Right ventricle myocardium superior (tissue), 1 donor: Measurements from ENCODE around the gene MBIP. TPM values are rescaled to one million over a fixed set of nuclear protein-coding genes. Genes with fewer than 3 reads are reported as not detected.

Experiments used
- ATAC-seq: fragments of 200-7000 bp; cut with Tn5 transposase; one replicate; pipeline ENCODE4 v1.9.1; 2020; ENCODE audit warnings: mild to moderate bottlenecking; ENCODE audit not compliant: poor library complexity
- DNase-seq: peaks from one replicate; pipeline ENCODE4 v3.0.0-alpha.2; 2020
- intact Hi-C: fragments of 100-400 bp; cut with DNase I; formaldehyde crosslinking; loops from one replicate; pipeline ENCODE4 v1.11.2; 2022
- total RNA-seq: library from RNA; stranded (reverse); fragmentation: NEBNext Ultra II Directional; extraction: Animal tissue kit (Norgen Biotek cat#: 25700); gene quantifications from one replicate; pipeline ENCODE4 v1.2.1, GENCODE V29; 2021
- donor health status: DM: no; HTN: yes; CAD: no; lungs with severe emphysema.

MBIP gene
- total RNA-seq, 1 donor from 2014 or later, result 8.0 TPM

DNA sequence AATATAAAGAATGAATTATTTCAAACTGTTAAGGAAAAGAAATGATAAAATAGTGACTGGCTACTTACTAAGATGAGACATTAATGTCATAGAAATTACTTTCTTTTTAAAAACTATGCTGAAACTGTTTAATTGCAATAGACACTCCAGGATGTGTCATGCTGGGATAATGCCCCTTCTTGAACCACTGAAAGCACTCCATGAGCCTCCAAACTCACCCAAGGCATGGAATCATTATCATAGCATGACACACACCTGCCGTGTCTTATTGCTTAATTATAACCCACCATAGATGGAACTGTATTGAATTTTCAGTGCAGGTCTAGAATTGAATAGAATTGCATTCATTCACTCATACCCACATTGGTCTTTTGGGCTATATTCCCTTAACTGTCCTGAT is 4.3 kb downstream of the MBIP start:
- ATAC-seq (no peak), DNase-seq (no peak)
- intact Hi-C loops, result no loop called here

DNA sequence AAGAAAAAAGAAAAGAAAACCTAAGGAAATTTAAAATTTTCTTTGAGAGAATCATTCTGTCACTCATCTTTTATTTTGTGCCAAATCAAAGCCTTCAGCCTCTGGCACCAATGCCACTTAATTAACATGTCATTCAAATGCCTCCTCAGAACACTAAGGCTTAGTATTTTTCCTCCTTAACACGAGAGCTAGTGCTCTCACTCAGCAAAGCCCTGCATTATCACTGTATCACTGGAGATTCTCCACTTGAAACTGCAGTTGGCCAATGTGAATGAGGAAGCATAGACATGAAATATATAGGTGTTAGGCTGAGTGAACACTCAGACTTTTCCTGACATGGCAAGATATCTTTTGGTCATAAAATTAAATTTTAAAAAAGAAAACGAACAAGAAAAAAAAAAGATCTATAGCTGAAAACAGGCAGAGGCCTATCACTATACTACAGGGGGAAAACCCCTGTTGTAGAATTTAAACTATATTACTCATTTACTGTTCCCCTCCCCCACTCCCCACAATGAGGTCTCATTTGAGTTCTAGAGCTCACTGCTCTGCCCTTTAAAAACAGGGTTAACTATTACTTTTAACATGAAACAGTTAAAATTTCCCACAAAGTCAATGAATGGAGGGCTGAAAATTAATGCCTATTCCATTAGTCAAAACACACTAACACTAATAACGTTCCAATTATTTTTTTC is 5.1 kb downstream of the MBIP start:
- intact Hi-C loops, result no loop called here
- ATAC-seq (no peak), DNase-seq (no peak)

DNA sequence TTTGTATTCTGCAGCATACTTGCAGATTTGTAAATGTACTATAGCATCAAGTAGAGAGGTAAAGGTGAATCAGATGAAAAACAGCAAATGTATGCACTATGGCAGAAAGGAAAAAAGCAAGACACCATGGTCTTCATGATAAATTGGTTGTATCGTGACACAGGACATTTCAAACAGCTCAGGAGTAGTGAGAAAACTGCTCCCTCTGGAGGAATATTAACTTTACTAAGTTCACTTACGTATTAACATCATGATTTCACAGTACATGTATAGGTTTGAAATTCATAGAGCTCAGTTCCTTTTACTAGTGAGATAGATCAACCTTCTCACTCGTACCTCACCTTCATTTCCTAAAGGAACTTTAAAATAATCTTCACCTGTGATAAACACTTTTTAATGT is 6.5 kb downstream of the MBIP start:
- DNase-seq, result no peak
- intact Hi-C loops, result no loop called here
- no peak for ATAC-seq

DNA sequence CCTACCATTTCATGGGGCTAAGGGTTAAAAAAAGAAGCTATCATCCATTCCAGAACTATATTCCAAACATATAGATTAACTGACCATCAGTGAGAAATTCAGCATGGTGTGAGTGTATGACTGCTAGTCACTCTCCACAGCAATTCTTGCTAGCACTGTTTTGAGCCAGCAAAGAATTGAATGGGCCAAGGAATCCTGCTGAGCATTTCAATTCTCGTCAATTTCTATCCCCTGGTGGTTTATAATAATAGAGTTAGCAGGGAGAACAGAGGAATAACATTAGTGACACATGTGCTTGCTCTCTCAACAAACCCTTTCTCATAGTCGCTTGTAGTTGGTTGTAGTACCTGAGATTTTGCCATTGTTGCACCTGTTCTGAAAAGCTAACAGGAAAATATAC is 7.2 kb downstream of the MBIP start:
- DNase-seq, result no peak
- intact Hi-C loops, result no loop called here
- ATAC-seq, result no peak

DNA sequence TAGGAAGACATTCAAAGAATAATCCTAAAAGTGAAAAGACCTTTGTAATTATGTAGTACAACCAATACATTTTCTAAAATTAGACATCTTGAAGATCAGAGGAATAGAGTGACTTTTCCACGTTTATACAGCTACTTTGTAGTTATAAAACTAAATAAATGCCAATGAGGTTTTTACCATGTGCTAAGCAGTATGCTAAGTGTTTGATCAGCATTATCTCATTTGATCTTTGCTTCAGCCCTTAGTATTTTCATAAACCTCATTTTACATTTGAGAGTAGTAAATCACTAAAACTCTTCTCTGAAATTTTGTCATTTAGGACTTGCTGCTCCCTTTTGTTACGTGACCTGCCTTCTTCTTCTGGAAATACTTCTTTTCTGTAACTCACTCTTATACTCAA is 13.6 kb downstream of the MBIP start:
- intact Hi-C loops, result no loop called here
- no peak for DNase-seq
- no peak for ATAC-seq

DNA sequence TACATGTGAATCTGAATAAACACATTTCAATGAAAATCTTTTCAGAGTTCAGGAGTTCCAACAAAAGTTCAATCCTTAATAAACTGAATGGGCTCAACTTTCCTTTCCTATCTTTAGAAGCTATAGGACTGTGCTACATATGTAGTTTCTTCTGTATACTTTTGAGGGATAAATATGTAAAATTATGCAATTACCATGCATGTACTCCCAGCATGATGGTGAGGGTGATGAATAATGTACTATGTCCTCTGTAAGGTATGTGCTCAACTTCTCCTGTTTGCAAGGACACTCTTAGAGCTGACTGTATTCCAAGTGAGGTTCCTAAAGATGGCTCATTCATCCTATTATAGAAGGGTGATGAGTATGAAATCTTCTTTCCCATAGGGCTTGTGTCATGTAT is 15.5 kb downstream of the MBIP start:
- intact Hi-C loops, result no loop called here
- DNase-seq (no peak), ATAC-seq (no peak)

DNA sequence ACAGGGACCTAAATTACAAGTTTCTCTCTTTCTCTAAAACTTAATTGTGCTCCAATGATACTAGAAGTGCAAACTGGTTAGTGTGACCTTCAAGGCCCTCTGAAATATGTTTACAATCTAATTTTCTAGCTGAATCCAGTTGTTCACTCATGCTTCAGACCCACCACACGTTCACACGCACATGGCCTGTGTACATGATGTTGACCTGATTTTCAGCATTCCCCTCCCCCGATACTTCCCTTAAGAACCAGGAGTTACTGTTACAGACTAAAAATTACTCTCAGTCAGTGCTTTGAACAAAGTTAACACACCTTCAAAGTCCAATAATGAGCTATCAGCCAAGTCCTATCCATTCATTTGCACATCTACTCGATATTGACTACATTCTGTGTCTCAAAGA is 16.5 kb downstream of the MBIP start:
- DNase-seq (no peak), ATAC-seq (no peak)
- intact Hi-C loops, result no loop called here

DNA sequence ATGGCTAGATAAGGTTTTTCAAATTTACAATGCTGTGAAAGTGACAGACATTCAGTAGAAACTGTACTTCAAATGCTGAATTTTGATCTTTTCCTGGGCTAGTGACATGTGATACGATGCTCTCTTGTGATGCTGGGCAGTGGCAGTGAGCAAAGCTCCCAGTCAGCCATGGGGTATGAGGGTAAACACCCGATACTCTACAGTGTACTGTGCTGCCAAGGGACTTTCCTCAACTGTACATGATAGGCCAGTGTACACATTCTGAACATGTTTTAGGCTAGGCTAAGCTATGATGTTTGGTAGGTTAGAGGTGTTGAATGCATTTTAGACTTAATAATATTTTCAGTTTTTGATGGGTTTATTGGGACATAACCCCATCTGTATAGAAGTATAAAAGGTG is 17.6 kb downstream of the MBIP start:
- no peak for DNase-seq
- intact Hi-C loops, result no loop called here
- no peak for ATAC-seq

DNA sequence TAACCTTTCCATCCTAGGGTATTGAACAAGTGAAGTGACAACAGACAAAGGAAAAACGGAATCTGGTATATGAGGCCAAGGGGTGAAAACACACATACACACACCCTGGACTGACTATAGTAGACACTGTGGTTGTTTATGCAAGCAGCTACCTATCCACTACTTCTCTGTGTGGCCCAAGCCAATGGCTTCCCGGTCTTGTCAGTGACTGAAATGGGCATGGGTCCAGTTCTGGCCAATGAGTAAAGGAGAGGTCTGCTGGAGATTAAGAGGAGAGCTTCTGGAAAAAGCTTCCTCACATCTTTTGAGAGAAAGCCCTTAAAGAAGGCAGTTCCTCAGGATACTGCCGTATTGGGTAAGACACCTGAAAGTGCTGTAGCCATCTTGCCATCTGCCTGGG is 19.3 kb downstream of the MBIP start:
- DNase-seq, result no peak
- intact Hi-C loops, result no loop called here
- no peak for ATAC-seq

DNA sequence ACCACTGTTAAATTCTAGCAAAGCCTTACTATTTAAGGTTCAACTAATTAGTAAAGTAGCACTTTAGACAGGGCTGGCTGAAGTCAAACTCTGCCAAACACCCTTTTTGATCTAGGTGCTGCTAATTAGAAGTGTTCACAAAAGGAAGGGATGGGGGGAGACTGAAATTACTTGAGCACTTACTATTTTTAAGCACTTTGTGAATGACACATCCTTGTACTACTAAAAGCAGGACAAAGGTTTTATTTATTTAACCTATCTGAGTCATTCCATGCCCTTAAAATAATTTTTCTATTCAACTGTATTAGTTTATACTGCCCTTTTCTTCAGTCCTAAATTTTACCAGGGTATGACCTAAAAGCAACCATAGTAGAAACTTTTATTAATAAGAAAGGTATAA is 20.1 kb downstream of the MBIP start:
- ATAC-seq, result no peak

DNA sequence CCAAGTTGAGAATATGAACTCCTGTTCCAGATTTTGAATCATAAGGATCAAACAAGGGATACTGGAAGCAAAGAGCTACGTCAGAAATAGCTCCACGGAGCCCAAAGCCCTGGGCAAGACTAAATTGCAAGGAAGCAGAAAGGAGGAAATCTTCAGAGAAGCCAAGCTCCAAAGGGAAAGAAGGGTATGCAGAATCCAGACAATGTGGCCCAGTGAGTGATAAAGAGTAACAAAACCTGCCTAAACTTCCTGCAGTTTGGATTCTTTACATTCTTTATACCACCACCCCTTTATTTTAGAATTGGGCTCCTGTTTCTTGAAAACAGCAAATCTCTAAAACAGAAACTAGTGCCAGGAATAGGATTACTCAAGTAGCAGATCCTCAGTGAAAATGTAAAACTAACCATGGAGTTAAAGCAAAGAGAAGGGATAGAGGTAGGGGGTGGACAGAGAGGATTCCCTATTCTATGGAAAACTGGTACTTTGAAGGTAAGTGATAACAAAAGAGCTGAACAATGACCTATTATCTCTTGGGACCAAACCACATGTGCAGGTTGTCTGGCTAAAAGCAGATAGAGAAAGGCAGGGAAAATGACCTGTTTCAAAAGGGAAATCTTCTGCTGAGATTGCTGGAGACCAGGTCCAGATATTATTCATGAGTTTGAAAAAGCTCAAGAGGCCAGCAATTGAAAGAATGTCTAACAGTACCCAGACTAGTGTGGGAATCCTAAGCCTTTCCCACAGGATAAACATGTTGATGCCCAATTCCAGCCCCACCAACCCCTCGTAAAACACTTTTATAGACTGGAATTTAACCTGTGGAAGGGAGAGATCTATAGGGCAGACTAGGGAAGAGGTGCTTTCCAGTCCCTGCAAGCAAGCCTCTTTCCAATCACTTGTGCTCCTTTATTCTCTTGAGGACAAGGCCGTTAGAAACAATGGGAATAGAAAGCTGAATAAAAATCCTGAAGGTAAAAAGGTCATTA is 24.5 kb downstream of the MBIP start:
- ATAC-seq (no peak), DNase-seq (no peak)
- intact Hi-C loops, result no loop called here

More for the DNA sequence above, 20.1 kb downstream of the MBIP start:
- intact Hi-C loops, result no loop called here
- DNase-seq, result no peak

DNA sequence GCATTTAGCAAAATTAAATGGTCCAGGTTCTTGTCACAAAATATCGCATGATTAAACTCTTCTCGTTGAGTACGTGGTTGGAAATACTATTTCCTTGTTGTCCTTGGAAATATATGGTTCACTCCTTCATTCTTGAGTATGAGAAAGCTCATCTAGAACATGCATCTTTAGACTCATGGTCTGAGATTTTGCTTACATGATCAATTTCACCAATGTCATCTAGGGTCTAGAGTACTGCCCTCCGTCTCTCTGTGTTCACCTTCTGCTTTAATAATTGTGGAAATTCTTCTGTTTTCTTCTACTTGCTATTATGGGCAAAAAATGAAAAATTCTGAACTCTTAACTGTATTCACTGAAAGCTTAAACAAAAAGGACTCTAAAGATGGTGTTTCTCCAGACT is 25.9 kb downstream of the MBIP start:
- intact Hi-C loops, result no loop called here
- ATAC-seq (no peak), DNase-seq (no peak)

DNA sequence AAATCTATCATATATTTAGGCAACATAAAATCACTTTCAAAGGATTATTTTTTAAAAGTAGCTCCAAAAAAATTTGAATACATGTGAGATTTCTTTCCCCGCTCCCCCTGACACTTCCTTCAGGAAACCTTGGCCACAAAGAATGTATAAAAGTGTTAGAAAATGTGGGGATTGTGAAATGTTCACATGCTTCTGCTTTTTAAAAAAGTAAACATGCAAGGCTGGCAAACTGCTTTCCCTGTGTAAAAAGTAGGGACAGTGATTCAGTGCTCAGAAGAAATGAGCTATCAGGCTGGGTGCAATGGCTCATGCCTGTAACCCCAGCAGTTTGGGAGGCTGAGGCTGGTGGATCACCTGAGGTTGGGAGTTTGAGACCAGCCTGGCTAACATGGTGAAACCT is 26.6 kb downstream of the MBIP start:
- intact Hi-C loops, result no loop called here
- ATAC-seq, result no peak
- no peak for DNase-seq

DNA sequence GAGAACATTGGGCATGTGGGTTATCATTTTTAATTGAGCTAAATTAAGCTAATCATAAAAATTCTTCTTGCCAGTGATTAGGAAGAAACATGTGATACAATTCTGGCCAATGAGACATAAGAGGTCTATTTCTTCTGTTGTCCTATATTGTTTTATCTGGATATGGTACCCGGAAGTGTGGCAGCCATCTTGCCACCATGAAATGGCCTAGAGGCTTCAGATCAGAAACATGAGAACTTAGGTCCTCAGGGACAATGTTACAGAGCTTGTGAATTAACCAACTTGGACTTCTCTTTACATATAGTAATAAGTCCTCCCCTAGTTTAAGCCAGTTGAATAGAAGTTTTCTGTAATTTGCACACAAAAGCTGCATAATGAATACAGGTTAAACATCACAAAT is 30.5 kb downstream of the MBIP start:
- no peak for ATAC-seq
- no peak for DNase-seq
- intact Hi-C loops, result no loop called here

DNA sequence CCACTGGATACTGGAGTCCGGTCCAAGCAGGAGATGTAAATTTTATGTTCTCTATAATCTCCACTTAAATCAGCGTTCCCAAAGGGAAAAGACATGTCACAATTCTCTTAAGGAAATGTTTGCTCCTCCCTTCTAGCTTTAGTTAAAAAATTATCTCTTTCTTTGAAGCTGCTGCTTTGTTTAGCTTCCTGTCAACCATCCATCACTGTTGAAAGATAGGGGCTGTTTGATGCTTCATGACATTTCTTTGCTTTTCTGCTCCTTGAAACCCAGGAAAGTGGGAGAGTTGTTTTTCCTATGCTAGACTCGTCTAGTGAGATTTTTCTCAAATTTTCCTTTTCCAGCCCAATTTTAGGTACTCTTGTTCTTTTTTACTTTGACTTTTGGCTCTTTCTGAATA is 31.9 kb downstream of the MBIP start:
- DNase-seq (no peak), ATAC-seq (no peak)
- intact Hi-C loops, result no loop called here

DNA sequence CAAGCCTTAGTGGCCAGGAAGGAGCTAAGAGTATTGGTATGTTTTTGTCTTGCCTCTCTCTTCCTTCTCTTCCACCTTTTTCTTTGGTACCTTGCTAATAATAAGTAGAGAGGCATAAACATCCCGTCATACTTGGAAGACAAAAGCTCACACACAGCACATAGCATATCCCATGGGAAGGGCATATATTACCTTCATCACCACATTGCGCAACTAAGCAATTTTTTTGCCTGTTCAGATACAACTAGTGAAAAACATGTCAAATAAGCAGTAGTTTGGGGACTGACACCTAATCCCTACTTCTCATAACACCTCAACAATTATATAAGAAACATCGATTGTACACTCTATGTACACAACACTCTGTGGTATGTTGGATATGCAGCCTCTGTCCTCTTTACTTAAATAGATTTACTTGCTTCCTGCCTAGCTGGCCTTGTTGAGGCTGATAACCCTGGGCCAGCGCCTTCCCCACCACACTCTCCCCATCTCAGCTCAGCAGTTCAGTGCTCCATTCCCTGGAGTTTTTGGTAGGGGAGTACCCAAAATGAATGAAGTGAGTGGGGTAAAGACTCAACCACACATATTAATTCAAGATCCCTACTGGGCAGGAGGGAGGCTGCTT is 35.4 kb downstream of the MBIP start:
- intact Hi-C loops, result no loop called here
- DNase-seq (no peak), ATAC-seq (no peak)

DNA sequence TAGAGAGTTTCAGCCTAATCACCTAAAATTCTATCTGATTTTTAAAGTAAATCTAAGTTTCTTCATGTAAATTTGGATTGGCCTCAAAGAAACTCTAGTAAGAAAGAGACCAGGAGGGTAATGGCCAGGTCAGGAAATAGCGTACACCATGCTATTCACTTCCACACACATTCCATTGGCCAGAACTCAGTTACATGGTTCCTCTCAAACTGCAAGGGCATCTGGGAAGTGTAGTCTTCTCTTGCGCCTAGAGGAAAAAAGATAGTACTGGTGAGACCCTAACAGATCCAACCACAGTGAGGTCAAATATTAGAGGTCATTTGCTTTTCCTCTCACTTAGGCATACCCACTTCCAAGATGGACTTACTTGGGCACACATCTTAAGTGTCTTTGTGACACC is 39.1 kb downstream of the MBIP start:
- no peak for ATAC-seq
- no peak for DNase-seq
- intact Hi-C loops, result no loop called here

DNA sequence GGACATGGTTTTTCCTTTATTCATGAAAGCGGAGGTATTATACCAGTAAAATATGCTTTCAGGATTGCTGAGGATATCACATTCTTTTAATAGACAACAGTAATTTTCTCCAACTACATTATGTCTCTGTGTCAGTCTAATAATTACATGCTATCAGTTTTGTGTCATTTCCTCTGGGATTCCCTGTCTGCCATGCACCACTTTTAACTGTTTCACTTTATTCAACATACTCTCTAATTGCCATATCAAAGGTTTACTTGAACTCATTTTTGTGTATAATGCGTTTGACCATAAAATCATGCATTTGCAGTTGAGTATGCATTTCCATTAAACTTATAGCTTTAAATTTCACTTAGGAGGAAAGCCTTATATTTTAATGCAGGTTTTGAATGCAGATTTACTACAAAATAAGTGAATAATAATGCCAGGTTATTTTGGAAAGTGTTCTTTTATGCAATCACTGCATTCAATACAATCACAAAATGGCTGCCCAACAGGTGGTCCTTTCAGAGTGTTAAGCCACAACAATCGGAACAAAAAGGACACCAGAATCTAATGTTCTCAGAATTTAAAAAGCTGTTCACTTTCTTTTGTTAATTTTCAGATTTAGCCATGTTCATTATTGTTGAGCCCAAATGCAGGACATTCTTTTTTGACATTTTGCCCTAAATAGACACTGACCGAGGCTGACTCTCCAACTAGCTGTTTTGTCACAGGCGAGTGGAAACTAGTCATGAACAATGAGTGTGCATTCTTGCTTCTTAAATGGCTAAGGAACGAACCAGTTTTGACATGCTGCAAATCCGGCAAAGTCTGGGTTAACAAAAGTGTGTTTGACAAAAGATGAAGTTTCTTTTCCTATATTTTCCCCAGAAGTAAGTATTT is 40.9 kb downstream of the MBIP start:
- ATAC-seq, result no peak
- intact Hi-C loops, result no loop called here
- no peak for DNase-seq

DNA sequence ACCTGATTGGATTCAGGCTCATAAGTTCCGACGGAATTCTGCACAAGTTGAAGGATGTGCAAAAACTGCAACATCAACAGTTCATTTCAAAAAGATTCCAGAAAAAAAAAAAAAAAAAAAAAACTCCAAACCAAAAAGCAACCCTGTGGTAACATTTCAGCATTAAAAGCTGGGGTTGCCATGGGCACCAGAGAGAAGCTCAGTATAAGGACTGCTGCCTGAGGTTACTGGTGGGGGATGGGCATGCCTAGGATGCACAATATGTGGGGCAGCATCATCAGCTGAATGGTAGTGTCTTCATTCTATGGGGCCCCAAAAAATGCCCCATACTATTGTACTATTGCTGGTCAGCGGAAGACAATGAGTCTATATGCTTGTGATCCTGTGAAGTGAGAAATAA is 44.7 kb downstream of the MBIP start:
- intact Hi-C loops, result no loop called here
- DNase-seq, result no peak
- ATAC-seq, result no peak
